IPS-NIHi7 (cell line): Measurements from ENCODE around the gene NLRP14.

Experiments
- DNase-seq: peaks from one replicate; pipeline ENCODE4 v3.0.0; 2012; ENCODE audit warnings: mixed read lengths; ENCODE audit errors: extremely low spot score

The NLRP14 gene

GRCh38 chr11:7020183-7020917 lies at the start of gene NLRP14, which contains the start of gene ZNF214:
NLRP14 (plus strand) TSS chr11:7020479; CDS start chr11:7038587, 18,108 bp downstream.
ZNF214 (minus strand) TSS chr11:7020346; CDS start chr11:7002835, 17,511 bp downstream.
- DNase-seq = peak; percentile 98

- DNase-seq = no peak
Observed at GRCh38 chr11:6979365-6979764, 40.9 kb upstream of the NLRP14 start.

GRCh38 chr11:6986487-6986886 lies 33.8 kb upstream of the NLRP14 start:
- no peak for DNase-seq

- no peak for DNase-seq
Observed at GRCh38 chr11:6988506-6988905, 31.8 kb upstream of the NLRP14 start.

GRCh38 chr11:6991227-6991626 lies 29.1 kb upstream of the NLRP14 start:
- no peak for DNase-seq

- DNase-seq = no peak
Observed at GRCh38 chr11:6992026-6992425, 28.3 kb upstream of the NLRP14 start.

GRCh38 chr11:6992457-6993417 lies 27.5 kb upstream of the NLRP14 start:
- no peak for DNase-seq

GRCh38 chr11:6995703-6996102 lies 24.6 kb upstream of the NLRP14 start:
- DNase-seq = no peak

- no peak for DNase-seq
Observed at GRCh38 chr11:7004482-7004881, 15.8 kb upstream of the NLRP14 start.

- no peak for DNase-seq
Observed at GRCh38 chr11:7014118-7014517, 6.2 kb upstream of the NLRP14 start.

- no peak for DNase-seq
Observed at GRCh38 chr11:7016011-7016410, 4.3 kb upstream of the NLRP14 start.

GRCh38 chr11:7019500-7020182 lies 638 bp upstream of the NLRP14 start:
- DNase-seq = peak; percentile 49

GRCh38 chr11:7021318-7021717 lies 1.0 kb downstream of the NLRP14 start:
- no peak for DNase-seq

- no peak for DNase-seq
Observed at GRCh38 chr11:7028141-7028540, 7.9 kb downstream of the NLRP14 start.

- DNase-seq = no peak
Observed at GRCh38 chr11:7030836-7031235, 10.6 kb downstream of the NLRP14 start.

GRCh38 chr11:7031471-7031871 lies 11.2 kb downstream of the NLRP14 start:
- DNase-seq = no peak

- DNase-seq = no peak
Observed at GRCh38 chr11:7032692-7033091, 12.4 kb downstream of the NLRP14 start.

GRCh38 chr11:7034019-7034418 lies 13.7 kb downstream of the NLRP14 start:
- no peak for DNase-seq

- no peak for DNase-seq
Observed at GRCh38 chr11:7046474-7047175, 26.3 kb downstream of the NLRP14 start.

- DNase-seq = no peak
Observed at GRCh38 chr11:7050191-7050590, 29.9 kb downstream of the NLRP14 start.

- no peak for DNase-seq
Observed at GRCh38 chr11:7056828-7057513, 36.7 kb downstream of the NLRP14 start.
